Upper lobe of left lung (tissue), 6 donors: ENCODE measurements around the gene HAPLN1. TPM values are rescaled to one million over a fixed set of nuclear protein-coding genes. Genes with fewer than 3 reads are reported as not detected.

Experiments
- ATAC-seq, 2 donors: fragments of 200-7000 bp; cut with Tn5 transposase; one replicate each; pipeline ENCODE4 v1.9.1; 2022; ENCODE audit warnings: mild to moderate bottlenecking in 2 of 2, moderate library complexity in 2 of 2; ENCODE audit not compliant: low FRiP score in 2 of 2
- DNase-seq, 2 donors: peaks; one replicate each; pipeline ENCODE4 v3.0.0-alpha.2; 2019 to 2020
- H3K27ac ChIP-seq, 4 donors: fragments of 200-600 bp; sonication (generic); one replicate each; pipeline ENCODE4 v1.5.1; 2016 to 2019
- H3K27me3 ChIP-seq, 4 donors: fragments of 200-600 bp; sonication (generic); one replicate each; pipeline ENCODE4 v1.5.1; 2017 to 2019
- H3K36me3 ChIP-seq, 4 donors: fragments of 200-600 bp; sonication (generic); one replicate each; pipeline ENCODE4 v1.5.1; 2016 to 2019
- H3K4me1 ChIP-seq, 4 donors: fragments of 200-600 bp; sonication (generic); one replicate each; pipeline ENCODE4 v1.5.1; 2018 to 2019
- H3K4me3 ChIP-seq, 4 donors: fragments of 200-600 bp; sonication (generic); one replicate each; pipeline ENCODE4 v1.5.1; 2017 to 2019; ENCODE audit warnings: mild to moderate bottlenecking in 2 of 4, moderate library complexity in 1 of 4
- H3K9me3 ChIP-seq, 4 donors: fragments of 200-600 bp; sonication (generic); one replicate each; pipeline ENCODE4 v1.5.1; 2018 to 2019
- CTCF ChIP-seq, 6 experiments: fragments of 450-650 bp in 4 of 6; fragments of 200-600 bp in 2 of 6; sonication (generic) in 2 of 6; IDR thresholded peaks; one replicate each; pipeline ENCODE4 v1.5.1; 2016 to 2019; ENCODE audit warnings: antibody characterized with exemption in 6 of 6
- EP300 ChIP-seq, 4 donors: sonication (generic); formaldehyde crosslinking; IDR thresholded peaks; one replicate each; pipeline ENCODE4 v1.5.1; 2017; ENCODE audit warnings: antibody characterized with exemption in 4 of 4, control low read depth in 2 of 4
- POLR2A ChIP-seq, 4 donors: fragments of 450-650 bp; IDR thresholded peaks; one replicate each; pipeline ENCODE4 v1.5.1; 2016 to 2017; ENCODE audit warnings: antibody characterized with exemption in 4 of 4, mild to moderate bottlenecking in 2 of 4
- POLR2AphosphoS5 ChIP-seq, 2 donors: sonication (generic); formaldehyde crosslinking; IDR thresholded peaks; one replicate each; pipeline ENCODE4 v1.5.1; 2017; ENCODE audit warnings: antibody characterized with exemption in 2 of 2
- WGBS, 2 donors: methylation state at CpG; one replicate each; pipeline ENCODE4 v1.1.5; 2017 to 2018; 5-methylcytosine and 5-hydroxymethylcytosine counted together
- total RNA-seq, 6 donors: library from RNA; depleted of rRNA in 4 of 6; stranded (reverse); fragments of >200 nt in 4 of 6; gene quantifications; one replicate each; pipeline versions ENCODE4 v1.1.0 to v1.2.1, GENCODE V29; 2016 to 2021
- donor health status: DM: no; HTN: no; CAD: no; lungs with moderate emphysema.
- donor health status: DM: no; HTN: yes; CAD: no; lungs with severe emphysema.

HAPLN1 gene
- total RNA-seq, 6 donors from 2014 or later, result 0.30 to 0.46 TPM; not detected in 4

- Histone ChIP-seq H3K4me1 (no peaks in the 10 kb centered on the region), H3K27ac (no peak overlapping the region), H3K4me3 (no peak overlapping the region), H3K27me3 (no peaks in the 10 kb centered on the region), H3K9me3 (no peaks in the 10 kb centered on the region), H3K36me3 (no peaks in the 10 kb centered on the region)
- WGBS, 2 donors, result 58 to 71% methylated on average over 1 of the region's 1 CpG
- no peak for ATAC-seq
- TF ChIP-seq EP300 (IDR thresholded peaks at IDR 0.05) (no peak), POLR2AphosphoS5 (IDR thresholded peaks at IDR 0.05) (no peak), CTCF (IDR thresholded peaks at IDR 0.05) (no peak), POLR2A (IDR thresholded peaks at IDR 0.05) (no peak)
- DNase-seq, result no peak
These were observed 5.8 kb downstream of the HAPLN1 start for GRCh38 chr5:83714810-83715209.

- no peak for TF ChIP-seq EP300 (IDR thresholded peaks at IDR 0.05)
- no peak for TF ChIP-seq POLR2AphosphoS5 (IDR thresholded peaks at IDR 0.05)
- TF ChIP-seq CTCF (IDR thresholded peaks at IDR 0.05), result peak; percentile 43 to 67 (median 59)
- TF ChIP-seq POLR2A (IDR thresholded peaks at IDR 0.05), result no peak
- 55 to 57% methylated on average over 2 of the region's 2 CpGs for WGBS, 2 donors
- no peaks in the 10 kb centered on the region for H3K4me1 ChIP-seq
- H3K9me3 ChIP-seq, result no peaks in the 10 kb centered on the region
- no peaks in the 10 kb centered on the region for H3K27me3 ChIP-seq
- peak in 1 of 2 donors; percentile 65 for ATAC-seq
- no peaks in the 10 kb centered on the region for H3K36me3 ChIP-seq
- no peak overlapping the region for H3K4me3 ChIP-seq
- no peak overlapping the region for H3K27ac ChIP-seq
- no peak for DNase-seq
These were observed 8.6 kb downstream of the HAPLN1 start for GRCh38 chr5:83711982-83712601.

GRCh38 chr5:83709973-83710372 lies 10.7 kb downstream of the HAPLN1 start:
- no peaks in the 10 kb centered on the region for H3K36me3 ChIP-seq
- no peaks in the 10 kb centered on the region for H3K9me3 ChIP-seq
- no peaks in the 10 kb centered on the region for H3K4me1 ChIP-seq
- H3K27me3 ChIP-seq, result no peaks in the 10 kb centered on the region
- WGBS, 2 donors, result 62 to 79% methylated on average over 4 of the region's 4 CpGs
- ATAC-seq (no peak), DNase-seq (no peak)
- TF ChIP-seq POLR2A (IDR thresholded peaks at IDR 0.05), result no peak
- no peak for TF ChIP-seq CTCF (IDR thresholded peaks at IDR 0.05)
- TF ChIP-seq POLR2AphosphoS5 (IDR thresholded peaks at IDR 0.05), result no peak
- no peak for TF ChIP-seq EP300 (IDR thresholded peaks at IDR 0.05)
- H3K4me3 ChIP-seq, result no peak overlapping the region
- no peak overlapping the region for H3K27ac ChIP-seq

DNA sequence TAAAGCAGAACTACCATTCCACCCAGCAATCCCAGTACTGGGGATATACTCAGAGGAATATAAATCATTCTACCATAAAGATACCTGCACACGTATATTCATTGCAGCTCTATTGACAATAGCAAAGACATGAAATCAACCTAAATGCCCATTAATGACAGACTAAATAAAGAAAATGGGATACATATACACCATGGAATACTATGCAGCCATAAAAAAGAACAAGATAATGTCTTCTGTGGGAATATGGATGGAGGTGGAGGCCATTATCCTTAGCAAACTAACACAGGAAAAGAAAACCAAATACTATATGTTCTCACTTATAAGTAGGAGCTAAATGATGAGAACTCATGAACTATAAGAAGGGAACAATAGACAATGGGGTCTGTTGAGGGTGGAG lies 12.5 kb downstream of the HAPLN1 start:
- no peaks in the 10 kb centered on the region for H3K9me3 ChIP-seq
- WGBS, 2 donors, result 90 to 96% methylated on average over 1 of the region's 1 CpG
- no peak for TF ChIP-seq EP300 (IDR thresholded peaks at IDR 0.05)
- no peak for TF ChIP-seq POLR2A (IDR thresholded peaks at IDR 0.05)
- TF ChIP-seq CTCF (IDR thresholded peaks at IDR 0.05), result no peak
- no peak for TF ChIP-seq POLR2AphosphoS5 (IDR thresholded peaks at IDR 0.05)
- H3K27me3 ChIP-seq, result no peaks in the 10 kb centered on the region
- no peak for ATAC-seq
- no peak overlapping the region for H3K4me3 ChIP-seq
- H3K27ac ChIP-seq, result no peak overlapping the region
- no peaks in the 10 kb centered on the region for H3K4me1 ChIP-seq
- H3K36me3 ChIP-seq, result no peaks in the 10 kb centered on the region
- DNase-seq, result no peak

GRCh38 chr5:83703059-83703458 lies 17.6 kb downstream of the HAPLN1 start:
- Histone ChIP-seq H3K9me3 (no peaks in the 10 kb centered on the region), H3K27me3 (no peaks in the 10 kb centered on the region), H3K4me1 (no peaks in the 10 kb centered on the region), H3K4me3 (no peak overlapping the region), H3K36me3 (no peaks in the 10 kb centered on the region), H3K27ac (no peak overlapping the region)
- no peak for ATAC-seq
- no peak for DNase-seq
- TF ChIP-seq POLR2AphosphoS5 (IDR thresholded peaks at IDR 0.05) (no peak), EP300 (IDR thresholded peaks at IDR 0.05) (no peak), CTCF (IDR thresholded peaks at IDR 0.05) (no peak), POLR2A (IDR thresholded peaks at IDR 0.05) (no peak)
- 74 to 80% methylated on average over 2 of the region's 2 CpGs for WGBS, 2 donors
